ENCODE data around the gene HOXA1.
A peak's percentile ranks its signal among the peaks of the same experiment; 100 is the strongest.

The HOXA1 gene

DNA sequence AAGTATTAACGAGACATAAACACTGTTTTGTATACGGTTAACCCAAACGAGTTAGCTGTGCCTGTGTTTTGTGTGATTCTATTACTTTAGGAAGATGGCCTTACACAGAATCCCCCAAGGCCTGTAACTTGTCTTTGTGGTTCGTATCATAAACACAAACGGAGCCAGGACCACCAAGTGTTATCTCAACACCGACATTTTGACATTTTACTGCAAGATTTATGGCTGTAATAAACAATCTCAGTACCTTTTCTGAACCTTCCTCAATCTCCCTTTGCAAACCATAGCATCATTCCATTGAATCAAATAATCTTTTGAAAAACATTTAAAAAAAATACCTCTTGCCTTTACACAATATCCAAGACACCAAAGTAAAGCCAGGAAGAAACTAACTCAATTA lies 37.2 kb upstream of the HOXA1 start:
- peaks cover 88% of the 10 kb centered on the region for H3K27me3 ChIP-seq (ENCODE audit: insufficient read depth, low read length, poor library complexity)
- no peaks in the 10 kb centered on the region for H3K36me3 ChIP-seq (ENCODE audit: control insufficient read depth, insufficient read depth, low read length)
- no peaks in the 10 kb centered on the region for H3K79me2 ChIP-seq (ENCODE audit: control insufficient read depth, insufficient read depth, low read length)
- H3K4me1 ChIP-seq (ENCODE audit: control insufficient read depth, low read depth, low read length), result no peaks in the 10 kb centered on the region
- no peak overlapping the region for H3K4ac ChIP-seq (ENCODE audit: low read depth, low read length)
- H3K4me2 ChIP-seq (ENCODE audit: low read length), result no peak overlapping the region
- H4K8ac ChIP-seq (ENCODE audit: low read depth, low read length), result no peak overlapping the region
- H3K56ac ChIP-seq (ENCODE audit: low read length), result no peak overlapping the region
- H4K5ac ChIP-seq (ENCODE audit: low read length), result no peak overlapping the region
- no peak for DNase-seq
- H3K4me3 ChIP-seq (ENCODE audit: low read length), result no peak overlapping the region
- no peak overlapping the region for H2BK5ac ChIP-seq (ENCODE audit: low read length)
- H2AK5ac ChIP-seq (ENCODE audit: low read length), result no peak overlapping the region
- no peak overlapping the region for H3K18ac ChIP-seq (ENCODE audit: low read length)
- no peak overlapping the region for H2BK120ac ChIP-seq (ENCODE audit: low read depth, low read length)
- no peaks in the 10 kb centered on the region for H3K79me1 ChIP-seq (ENCODE audit: low read length)
- no peak overlapping the region for H3K23ac ChIP-seq (ENCODE audit: low read length)
- H3K27ac ChIP-seq (ENCODE audit: low read depth, low read length), result no peak overlapping the region
- WGBS (ENCODE audit: extremely low coverage, insufficient coverage, low lambda C conversion rate), result no CpG with 5 or more reads among the region's 6 CpGs
- no peak overlapping the region for H2BK15ac ChIP-seq (replicated peaks; ENCODE audit: low read depth)
- no peak overlapping the region for H3K9ac ChIP-seq (ENCODE audit: low read length)

- Histone ChIP-seq H3K4me1 (ENCODE audit: control insufficient read depth, low read depth, low read length) (no peaks in the 10 kb centered on the region), H3K79me1 (ENCODE audit: low read length) (no peaks in the 10 kb centered on the region), H3K4me3 (ENCODE audit: low read length) (no peak overlapping the region), H3K4ac (ENCODE audit: low read depth, low read length) (no peak overlapping the region), H4K8ac (ENCODE audit: low read depth, low read length) (no peak overlapping the region), H2BK5ac (ENCODE audit: low read length) (no peak overlapping the region), H3K4me2 (ENCODE audit: low read length) (no peak overlapping the region), H2AK5ac (ENCODE audit: low read length) (no peak overlapping the region), H3K27me3 (ENCODE audit: insufficient read depth, low read length, poor library complexity) (peaks cover 88% of the 10 kb centered on the region), H3K79me2 (ENCODE audit: control insufficient read depth, insufficient read depth, low read length) (no peaks in the 10 kb centered on the region), H2BK15ac (replicated peaks; ENCODE audit: low read depth) (no peak overlapping the region), H3K23ac (ENCODE audit: low read length) (no peak overlapping the region), H2BK120ac (ENCODE audit: low read depth, low read length) (no peak overlapping the region), H3K9ac (ENCODE audit: low read length) (no peak overlapping the region), H3K27ac (ENCODE audit: low read depth, low read length) (no peak overlapping the region), H3K18ac (ENCODE audit: low read length) (no peak overlapping the region), H3K56ac (ENCODE audit: low read length) (no peak overlapping the region), H4K5ac (ENCODE audit: low read length) (no peak overlapping the region), H3K36me3 (ENCODE audit: control insufficient read depth, insufficient read depth, low read length) (no peaks in the 10 kb centered on the region)
- WGBS (ENCODE audit: extremely low coverage, insufficient coverage, low lambda C conversion rate), result no CpG with 5 or more reads among the region's 2 CpGs
- no peak for DNase-seq
Measured at GRCh38 chr7:27132214-27132613, 36.4 kb upstream of the HOXA1 start.

GRCh38 chr7:27131390-27131819 lies 35.6 kb upstream of the HOXA1 start:
- Histone ChIP-seq H3K18ac (ENCODE audit: low read length) (no peak overlapping the region), H3K4ac (ENCODE audit: low read depth, low read length) (no peak overlapping the region), H3K23ac (ENCODE audit: low read length) (no peak overlapping the region), H4K8ac (ENCODE audit: low read depth, low read length) (no peak overlapping the region), H3K9ac (ENCODE audit: low read length) (peak overlapping the region; percentile 41), H3K36me3 (ENCODE audit: control insufficient read depth, insufficient read depth, low read length) (no peaks in the 10 kb centered on the region), H2BK5ac (ENCODE audit: low read length) (no peak overlapping the region), H2BK120ac (ENCODE audit: low read depth, low read length) (no peak overlapping the region), H3K79me1 (ENCODE audit: low read length) (no peaks in the 10 kb centered on the region), H2AK5ac (ENCODE audit: low read length) (no peak overlapping the region), H3K4me1 (ENCODE audit: control insufficient read depth, low read depth, low read length) (no peaks in the 10 kb centered on the region), H3K4me3 (ENCODE audit: low read length) (no peak overlapping the region), H3K79me2 (ENCODE audit: control insufficient read depth, insufficient read depth, low read length) (no peaks in the 10 kb centered on the region), H2BK15ac (replicated peaks; ENCODE audit: low read depth) (no peak overlapping the region), H4K5ac (ENCODE audit: low read length) (no peak overlapping the region), H3K27ac (ENCODE audit: low read depth, low read length) (no peak overlapping the region), H3K4me2 (ENCODE audit: low read length) (peak overlapping the region; percentile 89), H3K56ac (ENCODE audit: low read length) (peak overlapping the region; percentile 73), H3K27me3 (ENCODE audit: insufficient read depth, low read length, poor library complexity) (peaks cover 88% of the 10 kb centered on the region)
- no peak for DNase-seq
- no CpG with 5 or more reads among the region's 12 CpGs for WGBS (ENCODE audit: extremely low coverage, insufficient coverage, low lambda C conversion rate)

GRCh38 chr7:27130540-27131389 lies 35.0 kb upstream of the HOXA1 start, which contains the start of gene HOXA4:
TSS of gene HOXA4 (minus strand) at chr7:27130757. CDS start at chr7:27130733, 24 bp downstream.
- Histone ChIP-seq H4K5ac (ENCODE audit: low read length) (no peak within 1 kb of the TSS), H3K18ac (ENCODE audit: low read length) (no peak within 1 kb of the TSS), H2BK120ac (ENCODE audit: low read depth, low read length) (no peak within 1 kb of the TSS), H3K4me1 (ENCODE audit: control insufficient read depth, low read depth, low read length) (no peaks in the 10 kb centered on the region), H2AK5ac (ENCODE audit: low read length) (no peak within 1 kb of the TSS), H3K4me2 (ENCODE audit: low read length) (peak within 1 kb of the TSS; percentile 89), H3K23ac (ENCODE audit: low read length) (no peak within 1 kb of the TSS), H2BK15ac (replicated peaks; ENCODE audit: low read depth) (no peak within 1 kb of the TSS), H3K79me2 (ENCODE audit: control insufficient read depth, insufficient read depth, low read length) (no peaks in the 10 kb centered on the region), H3K4ac (ENCODE audit: low read depth, low read length) (no peak within 1 kb of the TSS), H4K8ac (ENCODE audit: low read depth, low read length) (no peak within 1 kb of the TSS), H3K36me3 (ENCODE audit: control insufficient read depth, insufficient read depth, low read length) (no peaks in the 10 kb centered on the region), H3K4me3 (ENCODE audit: low read length) (peak within 1 kb of the TSS; percentile 51), H3K27me3 (ENCODE audit: insufficient read depth, low read length, poor library complexity) (peaks cover 89% of the 10 kb centered on the region), H3K56ac (ENCODE audit: low read length) (peak within 1 kb of the TSS; percentile 73), H3K79me1 (ENCODE audit: low read length) (no peaks in the 10 kb centered on the region), H3K9ac (ENCODE audit: low read length) (peak within 1 kb of the TSS; percentile 41), H3K27ac (ENCODE audit: low read depth, low read length) (no peak within 1 kb of the TSS), H2BK5ac (ENCODE audit: low read length) (no peak within 1 kb of the TSS)
- no CpG with 5 or more reads among the region's 67 CpGs for whole genome bisulfite sequencing (ENCODE audit: extremely low coverage, insufficient coverage, low lambda C conversion rate)
- DNase-seq, result peak; percentile 86

DNA sequence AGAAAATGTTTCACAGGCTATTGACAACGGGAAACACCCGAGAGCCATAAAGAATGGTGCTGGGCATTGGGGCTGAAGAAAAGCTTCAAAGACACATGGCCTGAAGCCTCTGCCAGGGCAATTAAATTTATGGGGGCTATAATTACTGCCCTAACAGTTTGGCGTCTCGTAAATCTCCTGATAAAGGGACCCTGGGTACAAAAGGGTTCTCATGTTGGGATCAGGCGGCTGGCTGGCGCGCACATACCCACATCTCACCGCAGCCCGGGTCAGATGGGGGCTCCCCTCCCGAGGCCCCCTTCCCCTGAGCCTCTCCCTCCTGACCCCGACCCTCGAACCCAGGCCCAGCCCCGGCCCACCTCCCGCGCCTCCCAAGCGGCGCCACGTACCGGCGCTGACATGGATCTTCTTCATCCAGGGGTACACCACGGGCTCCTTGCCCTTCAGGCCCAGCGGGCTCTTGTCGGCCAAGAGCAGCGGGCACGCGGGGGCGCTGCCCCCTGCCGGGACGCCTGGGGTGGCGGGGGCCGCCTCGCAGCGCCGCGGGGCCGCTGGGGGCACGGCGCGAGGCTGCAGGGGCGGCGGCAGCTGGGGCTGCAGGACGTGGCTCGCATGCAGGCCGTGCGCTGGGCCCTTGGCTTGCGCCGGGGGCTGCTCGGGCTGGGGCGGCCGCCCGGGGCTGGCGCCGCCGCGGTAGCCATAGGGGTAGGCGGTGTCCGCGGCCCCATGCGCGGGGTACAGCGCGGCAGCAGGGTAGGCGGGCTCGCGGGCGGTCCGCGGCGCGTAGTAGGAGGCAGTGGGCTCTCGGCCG lies 34.1 kb upstream of the HOXA1 start:
- H2BK5ac ChIP-seq (ENCODE audit: low read length), result no peak overlapping the region
- no peak overlapping the region for H3K4ac ChIP-seq (ENCODE audit: low read depth, low read length)
- H4K5ac ChIP-seq (ENCODE audit: low read length), result no peak overlapping the region
- H3K18ac ChIP-seq (ENCODE audit: low read length), result no peak overlapping the region
- H3K23ac ChIP-seq (ENCODE audit: low read length), result no peak overlapping the region
- H3K27ac ChIP-seq (ENCODE audit: low read depth, low read length), result no peak overlapping the region
- H3K79me2 ChIP-seq (ENCODE audit: control insufficient read depth, insufficient read depth, low read length), result no peaks in the 10 kb centered on the region
- H3K9ac ChIP-seq (ENCODE audit: low read length), result no peak overlapping the region
- H2BK120ac ChIP-seq (ENCODE audit: low read depth, low read length), result no peak overlapping the region
- no peaks in the 10 kb centered on the region for H3K4me1 ChIP-seq (ENCODE audit: control insufficient read depth, low read depth, low read length)
- no peaks in the 10 kb centered on the region for H3K79me1 ChIP-seq (ENCODE audit: low read length)
- no peak overlapping the region for H3K4me3 ChIP-seq (ENCODE audit: low read length)
- WGBS (ENCODE audit: extremely low coverage, insufficient coverage, low lambda C conversion rate), result no CpG with 5 or more reads among the region's 72 CpGs
- no peak overlapping the region for H2BK15ac ChIP-seq (replicated peaks; ENCODE audit: low read depth)
- no peak for DNase-seq
- H3K36me3 ChIP-seq (ENCODE audit: control insufficient read depth, insufficient read depth, low read length), result no peaks in the 10 kb centered on the region
- no peak overlapping the region for H4K8ac ChIP-seq (ENCODE audit: low read depth, low read length)
- H2AK5ac ChIP-seq (ENCODE audit: low read length), result no peak overlapping the region
- peak overlapping the region; percentile 40 for H3K4me2 ChIP-seq (ENCODE audit: low read length)
- no peak overlapping the region for H3K56ac ChIP-seq (ENCODE audit: low read length)
- H3K27me3 ChIP-seq (ENCODE audit: insufficient read depth, low read length, poor library complexity), result peaks cover 89% of the 10 kb centered on the region

Measured in mesendoderm (in vitro differentiated cells).